ENCODE results near the gene LRFN4.
"Not testable (repeated sequence)": the region's sequence is repeated elsewhere in the genome, so short reads cannot be mapped to it uniquely, and the experiment has no call there.

The LRFN4 gene

DNA sequence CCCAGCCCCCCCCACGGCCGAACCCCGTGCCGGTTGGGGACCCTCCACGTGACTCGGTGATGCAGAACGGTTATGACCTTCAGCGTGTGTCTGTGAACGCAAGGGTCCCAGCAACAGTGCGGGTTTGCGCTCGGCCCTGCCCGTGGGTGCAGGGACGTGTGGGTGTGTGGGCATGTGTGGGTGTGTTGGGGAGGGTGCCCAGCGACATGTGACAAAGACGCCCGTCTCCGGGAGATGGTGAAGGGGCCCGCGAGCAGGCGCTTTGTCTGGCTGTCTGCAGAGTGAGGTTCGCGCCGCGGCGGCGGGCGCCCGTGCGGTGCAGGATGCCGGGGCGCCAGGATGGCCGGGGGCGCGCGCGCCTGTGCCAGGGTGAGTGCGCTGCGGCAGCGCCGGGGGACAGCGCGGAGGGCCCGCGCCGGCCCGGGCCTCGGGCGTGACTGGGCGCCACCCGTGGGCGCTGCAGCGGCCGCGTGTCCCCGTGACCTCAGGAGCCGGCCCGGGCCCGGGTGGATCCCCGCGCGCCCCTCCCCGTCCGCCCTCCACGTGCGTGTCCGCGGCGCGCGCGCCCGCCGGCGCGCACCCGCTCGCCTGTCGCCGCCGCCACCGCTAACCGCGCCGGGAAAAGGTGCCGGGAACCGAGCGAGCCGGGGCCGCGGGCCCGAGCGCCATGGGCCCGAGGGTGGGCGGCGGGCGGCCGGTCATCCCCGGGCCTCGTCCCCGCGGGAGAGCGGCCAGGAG lies at the start of gene LRFN4:
TSS of gene LRFN4 (plus strand) at position 569 of the 738 bp plus-strand sequence. CDS start 681 bp downstream, outside the sequence.
- peak in 1 of 4 experiments; percentile 43 for DNase-seq

DNA sequence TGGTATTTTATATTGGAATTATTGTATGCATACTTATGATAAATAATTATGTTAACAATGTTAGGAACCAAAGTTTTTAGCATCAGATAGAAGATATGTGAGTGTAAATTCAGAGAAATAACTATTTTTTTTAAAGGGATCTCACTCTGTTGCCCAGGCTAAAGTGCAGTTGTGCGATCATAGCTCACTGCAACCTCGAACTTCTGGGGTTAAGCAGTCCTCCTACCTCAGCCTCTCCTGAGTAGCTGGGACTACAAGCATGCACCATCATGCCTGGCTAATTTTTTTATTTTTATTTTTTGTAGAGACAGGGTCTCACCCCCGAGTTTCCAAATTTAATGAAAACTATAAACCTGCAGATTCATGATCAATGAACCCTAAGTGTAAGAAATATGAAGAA lies 47.3 kb upstream of the LRFN4 start:
- no peak for DNase-seq

GRCh38 chr11:66810576-66811185 lies 46.2 kb upstream of the LRFN4 start:
- no peak for DNase-seq

- DNase-seq, result no peak
Measured at GRCh38 chr11:66814678-66815077, 42.2 kb upstream of the LRFN4 start.

- no peak for DNase-seq
Measured at GRCh38 chr11:66815646-66816045, 41.2 kb upstream of the LRFN4 start.

DNA sequence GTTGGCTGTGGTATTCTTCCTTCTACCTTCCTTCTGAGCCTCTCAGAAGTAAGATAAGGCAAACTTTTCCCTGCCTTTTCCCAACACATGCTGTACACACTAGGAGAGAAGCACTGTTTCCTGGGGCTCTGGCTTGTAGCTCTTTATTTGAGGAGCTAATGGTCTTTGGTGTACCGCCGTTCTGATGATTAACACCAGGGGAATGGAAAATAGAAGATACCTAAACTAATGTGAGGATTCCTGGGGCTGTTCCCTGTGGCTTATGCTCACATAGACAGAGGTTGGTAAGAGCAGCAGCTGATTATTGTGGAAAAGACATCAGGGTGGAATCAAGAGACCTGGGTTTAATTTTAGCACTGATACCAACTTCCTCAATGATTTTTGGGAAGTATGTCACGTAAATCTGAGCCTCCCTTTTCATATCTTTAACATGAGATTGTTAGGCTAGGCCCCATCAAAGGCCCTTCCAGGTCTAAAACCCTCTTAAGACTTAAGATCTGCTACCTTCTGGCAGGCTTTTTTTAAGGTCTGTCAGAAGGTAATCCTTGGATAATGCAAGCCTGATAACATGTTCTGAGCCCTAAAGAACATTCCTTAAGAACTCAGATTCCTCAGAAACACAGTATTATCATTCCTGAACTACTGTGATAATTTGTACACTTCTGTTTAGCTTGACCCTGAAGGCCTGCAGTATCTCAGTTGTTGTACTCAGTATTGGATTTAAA lies 38.5 kb upstream of the LRFN4 start:
- no peak for DNase-seq

DNA sequence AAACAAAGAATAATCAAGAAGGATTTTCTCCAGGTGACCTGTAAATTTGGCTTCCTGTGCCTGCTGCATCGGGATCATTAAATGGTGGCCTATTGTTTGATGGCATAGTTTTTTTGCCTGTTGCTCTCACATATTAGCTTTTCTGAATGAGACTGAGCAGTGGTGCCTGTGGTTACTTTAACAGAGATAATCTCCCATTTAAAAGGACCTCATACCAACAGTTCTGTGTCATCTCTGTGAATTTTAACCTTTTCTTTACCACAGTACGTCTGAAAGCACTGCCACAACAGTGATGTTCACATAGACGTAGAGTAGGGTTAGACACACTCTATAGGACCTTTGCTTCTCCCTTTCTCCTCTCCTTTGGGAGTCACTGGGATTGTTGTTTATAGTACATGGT lies 36.5 kb upstream of the LRFN4 start:
- no peak for DNase-seq

DNA sequence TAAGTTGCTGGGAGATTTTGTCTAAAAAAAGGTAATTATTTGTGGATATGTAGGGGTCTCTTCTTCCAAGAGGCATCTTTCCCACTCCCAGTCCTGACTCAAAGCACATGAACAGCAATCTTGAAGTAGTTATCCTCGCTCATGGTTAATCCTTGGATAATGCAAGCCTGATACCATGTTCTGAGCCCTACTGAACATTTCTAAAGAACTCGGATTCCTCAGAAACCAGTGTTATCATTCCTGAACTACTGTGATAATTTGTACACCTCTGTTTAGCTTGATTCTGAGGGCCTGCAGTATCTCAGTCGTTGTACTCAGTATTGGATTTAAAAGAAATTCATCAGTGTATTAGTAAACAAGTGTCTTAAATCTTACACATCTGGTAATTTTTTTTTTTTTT lies 36.0 kb upstream of the LRFN4 start:
- DNase-seq, result no peak

GRCh38 chr11:66823700-66824099 lies 33.2 kb upstream of the LRFN4 start:
- no peak for DNase-seq

GRCh38 chr11:66824573-66824972 lies 32.3 kb upstream of the LRFN4 start:
- DNase-seq, result not testable (repeated sequence)

DNA sequence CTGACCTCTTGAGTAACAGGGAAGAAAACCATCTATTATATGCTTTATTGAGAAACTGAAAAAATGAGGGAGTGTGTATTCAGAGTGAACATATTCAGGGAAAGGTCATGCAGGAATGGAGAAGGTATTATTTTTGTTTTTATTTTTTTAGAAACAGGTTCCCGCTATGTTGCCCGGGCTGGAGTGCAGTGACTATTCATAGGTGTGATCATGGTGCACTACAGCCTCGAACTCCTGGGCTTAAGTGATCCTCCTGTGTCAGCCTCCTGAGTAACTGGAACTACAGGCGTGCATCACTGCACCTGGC lies 22.4 kb upstream of the LRFN4 start:
- no peak for DNase-seq

DNA sequence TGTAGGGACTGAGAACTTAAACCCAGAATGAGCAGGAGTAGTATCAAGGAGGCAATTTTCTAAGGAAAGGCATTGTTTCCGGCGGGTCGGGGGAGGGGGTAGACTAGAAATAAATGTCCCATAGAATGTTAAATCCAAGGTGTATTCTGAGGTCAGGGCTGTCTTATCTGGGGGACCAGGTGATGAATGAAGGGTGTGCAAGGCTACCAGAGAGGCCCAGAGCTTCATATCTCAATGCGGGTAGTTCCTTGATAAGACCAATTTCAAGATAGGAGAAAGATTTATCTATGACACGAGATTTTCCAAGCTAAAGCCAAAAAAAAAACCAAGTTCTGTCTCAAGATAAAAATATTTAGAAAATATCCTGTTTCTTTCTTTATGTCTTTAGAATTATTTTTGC lies 21.9 kb upstream of the LRFN4 start:
- no peak for DNase-seq

- no peak for DNase-seq
Measured at GRCh38 chr11:66835768-66836405, 21.0 kb upstream of the LRFN4 start.

- DNase-seq, result no peak
Measured at GRCh38 chr11:66840317-66841091, 16.4 kb upstream of the LRFN4 start.

- no peak for DNase-seq
Measured at GRCh38 chr11:66841861-66842260, 15.0 kb upstream of the LRFN4 start.

GRCh38 chr11:66842501-66842895 lies 14.4 kb upstream of the LRFN4 start:
- DNase-seq, result no peak

DNA sequence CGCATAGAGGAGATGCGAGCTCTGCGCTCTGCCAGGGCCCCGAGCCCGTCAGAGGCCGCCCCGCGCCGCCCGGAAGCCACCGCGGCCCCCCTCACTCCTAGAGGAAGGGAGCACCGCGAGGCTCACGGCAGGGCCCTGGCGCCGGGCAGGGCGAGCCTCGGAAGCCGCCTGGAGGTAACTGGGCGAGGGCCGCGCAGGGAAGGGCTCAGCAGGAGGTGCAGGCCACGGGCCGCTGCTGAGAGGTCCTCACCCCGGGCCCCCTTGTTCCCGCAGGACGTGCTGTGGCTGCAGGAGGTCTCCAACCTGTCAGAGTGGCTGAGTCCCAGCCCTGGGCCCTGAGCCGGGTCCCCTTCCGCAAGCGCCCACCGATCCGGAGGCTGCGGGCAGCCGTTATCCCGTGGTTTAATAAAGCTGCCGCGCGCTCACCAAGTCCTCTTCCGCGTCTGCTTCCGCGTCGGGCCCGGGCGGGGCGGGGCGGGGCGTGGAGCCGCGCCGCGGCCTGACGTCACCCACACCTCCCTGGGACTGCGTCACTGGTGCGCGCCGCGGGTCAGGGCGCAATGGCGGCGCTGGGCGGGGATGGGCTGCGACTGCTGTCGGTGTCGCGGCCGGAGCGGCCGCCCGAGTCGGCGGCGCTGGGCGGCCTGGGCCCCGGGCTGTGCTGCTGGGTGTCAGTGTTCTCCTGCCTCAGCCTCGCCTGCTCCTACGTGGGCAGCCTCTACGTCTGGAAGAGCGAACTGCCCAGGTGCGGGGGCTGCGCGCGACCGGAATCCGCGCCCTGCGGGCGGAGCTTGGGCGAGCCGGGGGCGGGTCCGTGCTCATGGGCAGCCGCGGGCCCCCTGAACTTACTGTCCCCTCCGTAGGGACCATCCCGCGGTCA lies 13.7 kb upstream of the LRFN4 start, which contains the start of gene RCE1:
TSS of gene RCE1 (plus strand) at position 546 of the 880 bp plus-strand sequence. CDS start at position 561, 15 bp downstream.
- DNase-seq, result peak; percentile 82 to 89 (median 86)

GRCh38 chr11:66843776-66844495 lies 12.9 kb upstream of the LRFN4 start:
- DNase-seq, result no peak

DNA sequence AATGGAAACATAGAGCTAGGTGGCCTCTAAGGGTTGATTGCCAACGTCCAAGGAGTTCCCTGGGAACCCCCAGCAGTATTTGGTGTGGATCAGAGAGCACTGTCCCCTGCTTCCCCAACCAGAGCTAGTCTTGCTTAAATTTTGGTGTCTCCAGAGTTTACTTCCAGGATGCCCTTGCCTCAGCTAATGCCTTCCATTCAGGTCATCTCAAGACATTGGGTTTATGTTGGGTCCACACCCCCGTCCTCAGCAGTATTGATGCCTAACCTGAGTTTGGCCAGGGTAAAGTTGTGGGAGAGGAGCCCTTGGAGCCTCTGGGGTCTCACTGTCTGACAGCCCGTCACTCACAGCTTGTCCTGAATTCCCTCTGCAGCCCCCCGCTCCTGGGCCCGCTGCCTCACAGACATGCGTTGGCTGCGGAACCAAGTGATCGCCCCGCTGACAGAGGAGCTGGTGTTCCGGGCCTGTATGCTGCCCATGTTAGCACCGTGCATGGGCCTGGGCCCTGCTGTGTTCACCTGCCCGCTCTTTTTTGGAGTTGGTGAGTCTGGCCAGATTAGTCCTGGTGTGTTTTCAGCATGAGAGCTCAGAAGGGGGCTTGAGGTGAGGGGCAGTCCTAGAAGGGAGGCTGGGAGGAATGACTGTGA lies 12.2 kb upstream of the LRFN4 start:
- no peak for DNase-seq

GRCh38 chr11:66845143-66845875 lies 11.6 kb upstream of the LRFN4 start:
- DNase-seq, result no peak

All from activated CD4-positive, CD25-positive, alpha-beta regulatory T cell (primary cell).